ENCODE measurements around the gene ZBTB39.
"Not testable (repeated sequence)": the region's sequence is repeated elsewhere in the genome, so short reads cannot be mapped to it uniquely, and the experiment has no call there.

The ZBTB39 gene

DNA sequence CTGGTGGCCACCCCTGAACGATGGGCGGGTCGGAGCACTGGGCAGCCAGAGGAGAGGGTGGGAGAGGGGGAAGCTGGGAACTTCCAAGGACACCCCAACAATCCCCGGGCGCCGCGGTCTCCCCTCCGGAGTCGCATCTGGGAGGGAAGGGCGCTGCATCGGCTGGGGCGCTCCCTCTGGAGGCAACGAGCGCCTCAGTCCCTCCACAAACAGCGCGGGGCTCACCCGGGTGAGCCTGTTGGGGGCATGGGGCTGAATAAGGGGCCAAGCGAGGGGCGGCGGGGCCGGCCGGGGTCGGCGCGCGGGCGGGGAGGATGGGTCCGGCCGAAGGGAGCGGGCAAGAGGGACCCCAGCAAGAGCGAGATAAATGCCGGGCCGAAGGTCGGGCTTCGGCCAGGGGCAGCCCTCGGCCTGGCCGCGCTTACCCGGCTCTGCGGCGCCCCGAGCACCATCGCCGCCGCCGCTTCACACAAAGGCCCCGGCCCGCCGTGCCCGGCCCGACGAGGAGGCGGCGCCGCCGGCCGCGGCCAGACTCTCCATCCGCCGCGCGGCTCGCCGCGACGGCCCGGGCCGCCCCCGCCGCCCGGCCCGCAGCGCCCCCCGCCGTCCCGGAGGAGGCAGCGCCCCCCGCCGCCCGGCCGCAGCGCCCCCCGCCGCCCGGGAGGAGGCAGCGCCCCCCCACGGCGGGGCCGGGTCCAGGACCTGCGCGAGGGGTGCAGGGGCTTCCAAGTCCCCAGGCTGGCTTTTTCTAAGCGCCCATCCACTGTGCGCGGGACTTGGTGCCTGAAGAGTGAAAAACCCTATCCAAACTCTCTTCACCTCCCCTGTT, at the start of gene ZBTB39:
TSS of gene ZBTB39 (minus strand) at position 567 of the 829 bp plus-strand sequence. CDS start 1,629 bp downstream, outside the sequence.
- DNase-seq (ENCODE audit: low read depth, low spot score) = peak; percentile 27

- DNase-seq (ENCODE audit: low read depth, low spot score) = no peak
Observed at GRCh38 chr12:57055824-57056223, 49.5 kb upstream of the ZBTB39 start.

DNA sequence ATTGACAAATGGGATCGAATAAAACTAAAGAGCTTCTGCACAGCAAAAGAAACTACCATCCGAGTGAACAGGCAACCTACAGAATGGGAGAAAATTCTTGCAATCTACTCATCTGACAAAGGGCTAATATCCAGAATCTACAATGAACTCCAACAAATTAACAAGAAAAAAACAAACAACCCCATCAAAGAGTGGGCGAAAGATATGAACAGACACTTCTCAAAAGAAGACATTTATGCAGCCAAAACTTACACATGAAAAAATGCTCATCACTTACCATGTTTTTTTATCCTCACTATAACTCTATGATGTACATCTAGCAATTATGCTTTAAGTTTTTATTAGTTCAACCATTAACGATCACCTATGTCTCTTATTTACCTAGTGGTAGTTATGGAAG, 47.6 kb upstream of the ZBTB39 start:
- not testable (repeated sequence) for DNase-seq (ENCODE audit: low read depth, low spot score)

DNA sequence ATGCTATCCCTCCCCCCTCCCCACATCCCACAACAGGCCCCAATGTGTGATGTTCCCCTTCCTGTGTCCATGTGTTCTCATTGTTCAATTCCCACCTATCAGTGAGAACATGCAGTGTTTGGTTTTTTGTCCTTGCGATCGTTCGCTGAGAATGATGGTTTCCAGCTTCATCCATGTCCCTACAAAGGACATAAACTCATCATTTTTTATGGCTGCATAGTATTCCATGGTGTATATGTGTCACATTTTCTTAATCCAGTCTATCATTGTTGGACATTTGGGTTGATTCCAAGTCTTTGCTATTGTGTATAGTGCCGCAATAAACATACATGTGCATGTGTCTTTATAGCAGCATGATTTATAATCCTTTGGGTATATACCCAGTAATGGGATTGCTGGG, 46.8 kb upstream of the ZBTB39 start:
- not testable (repeated sequence) for DNase-seq (ENCODE audit: low read depth, low spot score)

DNA sequence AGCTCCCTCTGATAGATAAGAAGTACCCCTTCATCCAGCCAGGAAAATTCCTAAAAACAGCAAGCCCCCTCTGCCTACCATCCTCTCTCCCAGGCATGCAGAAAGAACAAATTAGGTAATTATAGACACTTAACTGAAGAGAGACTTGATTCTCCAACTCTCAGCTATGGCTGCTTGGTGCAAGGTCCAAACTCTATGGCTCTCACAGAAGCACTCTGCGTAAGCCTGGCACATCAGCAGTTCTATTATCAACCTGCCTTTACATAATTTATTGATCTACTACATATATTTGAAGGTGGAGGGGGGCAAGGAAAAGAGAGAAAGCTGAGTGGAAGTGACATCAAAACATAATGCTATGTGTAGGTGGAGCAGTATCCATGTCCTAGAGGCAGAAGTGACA, 44.7 kb upstream of the ZBTB39 start:
- no peak for DNase-seq (ENCODE audit: low read depth, low spot score)

DNA sequence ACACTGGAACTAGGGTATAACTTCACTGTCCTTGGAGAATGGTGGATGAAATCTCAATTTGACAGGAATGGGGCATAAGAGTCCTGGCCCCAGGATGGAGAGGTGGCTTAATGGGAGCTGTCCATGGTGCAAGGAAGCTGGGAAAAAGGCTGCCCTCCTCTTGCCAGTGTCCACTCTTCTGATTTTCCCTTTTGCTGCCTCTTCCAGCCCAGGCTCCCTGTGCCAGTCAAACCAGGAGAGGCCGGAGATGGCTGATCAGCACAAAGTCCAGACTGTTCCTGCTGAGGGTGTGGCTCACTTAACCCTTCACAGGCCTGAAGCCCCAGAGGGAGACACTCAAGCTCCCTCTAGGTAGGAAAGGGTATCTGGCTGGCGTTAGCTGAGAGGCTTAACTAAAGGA, 43.5 kb upstream of the ZBTB39 start, which contains the start of gene MYO1A:
TSS of gene MYO1A (minus strand) at position 240 of the 400 bp plus-strand sequence. CDS start 1,806 bp downstream, outside the sequence.
- no peak for DNase-seq (ENCODE audit: low read depth, low spot score)

GRCh38 chr12:57049119-57049446, 42.7 kb upstream of the ZBTB39 start:
- DNase-seq (ENCODE audit: low read depth, low spot score) = no peak

GRCh38 chr12:57048423-57049118, 42.2 kb upstream of the ZBTB39 start:
- no peak for DNase-seq (ENCODE audit: low read depth, low spot score)

DNA sequence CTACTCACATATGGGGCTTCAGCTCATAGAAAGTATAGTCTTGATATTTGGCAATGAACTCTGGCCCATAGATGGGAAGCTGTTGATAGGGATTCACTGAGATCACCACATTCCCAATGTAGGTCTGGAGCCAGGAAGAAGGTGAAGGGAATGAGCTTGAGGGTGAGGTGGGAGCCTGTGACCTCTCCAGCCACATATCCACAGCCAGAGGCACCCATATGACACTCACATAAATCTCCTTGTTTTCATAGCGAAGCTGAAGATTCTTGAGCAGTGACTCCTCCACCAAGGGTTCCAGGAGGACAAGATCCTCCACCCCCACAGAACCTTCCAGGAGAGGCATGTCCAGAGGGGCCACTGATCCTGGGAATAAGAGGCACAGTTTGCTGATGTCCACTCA, 41.6 kb upstream of the ZBTB39 start:
- no peak for DNase-seq (ENCODE audit: low read depth, low spot score)

DNA sequence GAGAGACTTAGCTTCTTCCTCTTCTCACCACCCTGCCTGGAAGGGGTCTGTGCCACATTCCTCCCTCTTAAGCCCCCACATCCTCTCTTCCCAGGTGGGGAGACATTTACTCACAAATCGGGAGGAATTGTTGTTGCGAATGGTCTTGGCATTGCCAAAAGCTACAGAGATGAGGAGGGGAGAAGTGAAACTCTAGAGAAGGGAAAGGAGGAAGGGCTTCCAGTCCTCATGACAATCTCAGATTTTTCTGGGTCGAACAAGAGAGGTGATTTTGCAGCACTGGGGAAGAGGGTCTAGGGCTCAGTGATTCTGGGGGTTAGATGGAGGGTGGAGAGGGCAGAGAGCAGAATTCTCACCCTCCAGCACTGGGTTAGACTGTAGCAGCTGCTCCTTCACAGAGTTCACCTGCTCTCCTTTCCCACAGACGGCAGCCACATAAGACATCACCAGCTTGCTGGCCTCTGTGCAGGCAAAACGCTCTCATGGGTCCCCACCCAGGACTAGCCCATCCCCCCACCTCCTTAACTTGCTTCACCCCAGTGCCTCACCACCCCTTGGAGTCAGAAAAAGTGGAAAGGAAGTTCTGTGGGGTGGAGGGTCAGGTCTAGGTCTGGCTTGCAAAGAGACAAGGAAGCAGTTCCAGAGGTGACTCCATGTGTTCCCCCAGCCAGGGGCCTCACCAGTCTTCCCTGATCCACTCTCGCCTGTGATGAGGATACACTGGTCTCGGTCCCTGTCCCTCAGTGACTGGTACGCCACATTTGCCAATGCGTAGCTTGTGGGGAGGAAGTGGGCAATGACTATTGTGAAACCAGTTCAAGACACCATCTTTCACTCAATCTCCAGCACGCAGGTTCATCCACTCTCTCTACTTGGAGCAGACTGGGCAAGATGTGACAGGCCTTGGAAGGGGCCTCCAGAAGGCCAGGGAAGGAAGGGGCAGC, 40.9 kb upstream of the ZBTB39 start:
- no peak for DNase-seq (ENCODE audit: low read depth, low spot score)

GRCh38 chr12:57046086-57046791, 39.9 kb upstream of the ZBTB39 start:
- DNase-seq (ENCODE audit: low read depth, low spot score) = no peak

DNA sequence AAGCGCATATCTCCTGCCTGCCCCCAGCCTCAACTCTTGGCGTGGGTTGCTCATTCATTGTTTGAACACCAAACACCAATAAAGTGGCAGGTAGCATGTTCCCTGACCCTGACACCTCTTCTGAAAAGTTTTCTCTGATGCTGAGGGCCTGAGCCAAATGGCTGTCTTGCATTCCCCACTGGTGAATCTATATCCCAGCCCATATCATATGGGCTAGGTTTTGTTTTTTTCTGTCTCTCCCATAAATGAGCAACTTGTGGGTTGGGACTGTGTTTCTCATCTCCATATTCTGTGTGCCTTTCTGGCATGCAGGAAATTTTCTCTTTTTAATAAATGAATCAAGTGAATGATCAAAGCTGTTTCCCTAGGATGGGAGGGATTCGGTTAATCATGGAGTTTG, 38.5 kb upstream of the ZBTB39 start:
- DNase-seq (ENCODE audit: low read depth, low spot score) = no peak

- no peak for DNase-seq (ENCODE audit: low read depth, low spot score)
Observed at GRCh38 chr12:57044468-57044867, 38.1 kb upstream of the ZBTB39 start.

DNA sequence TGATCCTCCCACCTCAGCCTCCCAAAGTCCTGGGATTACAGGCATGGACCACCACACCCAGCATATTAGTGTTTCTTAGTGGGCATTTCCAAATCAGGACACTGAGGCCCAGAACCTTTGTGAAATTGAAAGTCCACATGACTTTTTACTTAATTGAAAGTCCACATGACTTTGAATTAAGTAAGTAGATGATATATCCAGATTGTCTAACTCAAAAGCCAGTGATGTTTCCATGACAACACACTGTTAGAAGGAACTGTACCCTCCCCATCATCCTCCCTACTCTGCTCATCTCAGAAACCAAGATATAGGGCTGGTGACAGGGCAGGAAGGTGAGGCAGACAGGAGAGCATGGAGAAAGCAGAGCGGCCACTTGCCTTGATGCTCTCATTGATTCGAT, 36.3 kb upstream of the ZBTB39 start:
- DNase-seq (ENCODE audit: low read depth, low spot score) = no peak

DNA sequence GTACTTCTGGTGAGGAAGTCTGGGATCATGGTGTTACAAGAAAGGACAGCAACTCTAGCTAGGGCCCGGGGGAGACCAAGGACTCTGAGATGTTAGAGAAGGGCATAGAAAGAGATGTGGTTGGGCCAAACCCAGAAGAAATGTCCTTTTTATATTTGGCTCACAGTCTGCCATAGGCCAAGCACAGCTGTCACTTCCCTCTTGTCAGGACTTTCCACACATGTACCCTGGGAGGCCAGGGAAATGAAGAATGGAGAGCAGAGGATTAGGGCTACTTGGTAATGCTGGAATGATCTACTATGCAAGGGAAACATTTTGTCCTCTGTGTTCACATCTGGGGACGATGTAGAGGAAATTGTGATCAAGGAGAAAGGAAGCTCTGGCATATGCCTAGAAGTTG, 34.4 kb upstream of the ZBTB39 start:
- DNase-seq (ENCODE audit: low read depth, low spot score) = no peak

GRCh38 chr12:57040211-57040610, 33.9 kb upstream of the ZBTB39 start:
- DNase-seq (ENCODE audit: low read depth, low spot score) = no peak

- no peak for DNase-seq (ENCODE audit: low read depth, low spot score)
Observed at GRCh38 chr12:57039016-57039798, 32.9 kb upstream of the ZBTB39 start.

- DNase-seq (ENCODE audit: low read depth, low spot score) = no peak
Observed at GRCh38 chr12:57037264-57037663, 30.9 kb upstream of the ZBTB39 start.

GRCh38 chr12:57033431-57033830, 27.1 kb upstream of the ZBTB39 start:
- no peak for DNase-seq (ENCODE audit: low read depth, low spot score)

- no peak for DNase-seq (ENCODE audit: low read depth, low spot score)
Observed at GRCh38 chr12:57031789-57032188, 25.4 kb upstream of the ZBTB39 start.
